HUDEP-2 (cell line): ENCODE data around the gene RUVBL2.
A peak's percentile ranks its signal among the peaks of the same experiment; 100 is the strongest.
"Not testable (repeated sequence)": the region's sequence is repeated elsewhere in the genome, so short reads cannot be mapped to it uniquely, and the experiment has no call there.

Experiments
- DNase-seq, 76 experiments: peaks; one replicate each; lab custom pipeline; 2025; ENCODE audit not compliant: unreplicated experiment in 76 of 76; lab: John Stamatoyannopoulos, UW

RUVBL2 gene

DNA sequence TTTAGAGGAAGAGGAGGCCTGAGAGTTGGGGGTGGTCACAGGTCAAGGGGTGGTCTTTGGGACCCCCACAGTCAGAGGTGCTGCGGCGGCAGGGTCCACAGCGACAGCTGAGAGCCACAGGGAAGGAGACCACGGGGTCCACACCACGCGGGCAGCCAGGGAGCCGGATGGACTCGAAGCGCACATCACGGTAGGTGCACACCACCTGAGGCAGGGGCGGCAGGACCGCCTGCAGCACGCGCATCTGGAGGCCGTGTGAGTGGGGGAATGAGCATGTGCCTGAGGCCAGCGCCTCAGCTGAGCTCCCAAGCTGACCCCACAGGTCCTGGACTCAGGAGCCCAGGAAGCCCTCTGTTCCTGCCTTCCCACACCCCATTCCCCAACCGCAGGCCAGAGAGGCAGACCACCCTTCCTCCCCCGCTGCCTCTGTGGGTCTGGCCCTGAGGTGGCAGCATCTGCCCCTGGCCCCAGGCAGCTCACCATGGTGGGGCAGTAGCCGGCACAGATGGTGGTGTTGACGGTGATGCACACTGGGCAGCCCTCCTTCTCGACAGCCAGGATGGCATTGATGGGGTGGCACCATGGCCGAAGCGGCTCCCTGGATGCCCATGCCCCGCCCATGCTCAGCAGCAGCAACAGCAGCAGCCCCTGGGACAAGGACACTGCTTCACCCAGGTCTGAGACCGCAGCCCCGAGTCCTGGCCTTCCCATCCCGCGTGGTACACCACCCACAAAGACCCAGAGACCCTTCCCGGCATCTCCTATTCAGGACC is 22.6 kb downstream of the RUVBL2 start:
- DNase-seq = no peak

DNA sequence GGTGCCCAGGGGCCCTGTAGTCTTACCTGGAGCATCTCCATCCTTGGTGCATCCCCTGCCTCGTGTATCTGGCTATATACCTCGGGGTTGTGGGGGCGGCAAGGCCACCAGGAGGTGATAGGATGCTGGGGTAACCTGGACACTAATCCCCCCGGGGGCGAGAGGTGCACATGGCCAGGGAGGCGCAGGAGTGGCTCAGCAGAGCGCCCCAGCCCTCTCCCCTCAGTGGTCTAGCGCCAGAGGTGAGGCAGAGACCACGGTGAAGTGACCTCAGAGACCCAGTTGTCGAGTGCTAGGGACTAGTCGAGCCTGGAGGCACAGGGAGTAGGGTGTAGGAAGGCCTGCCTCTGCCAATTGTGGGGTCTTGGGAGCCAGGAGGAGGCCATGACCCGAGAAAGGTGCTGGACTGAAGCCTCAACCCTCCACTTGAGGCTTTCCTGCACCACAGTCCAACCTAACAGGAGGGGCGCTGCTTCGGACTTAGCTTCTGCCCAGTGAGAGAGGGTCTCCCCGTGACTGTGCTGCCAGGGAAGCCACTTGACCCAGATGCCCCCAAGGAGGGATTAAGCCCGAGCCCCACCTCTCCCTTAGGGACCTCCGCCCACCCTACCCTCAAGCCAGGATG is 23.5 kb downstream of the RUVBL2 start, which contains the start of gene LHB:
Gene LHB (minus strand): TSS at position 51 of the 625 bp plus-strand sequence. CDS start 10 bp downstream, at position 41.
- no peak for DNase-seq

DNA sequence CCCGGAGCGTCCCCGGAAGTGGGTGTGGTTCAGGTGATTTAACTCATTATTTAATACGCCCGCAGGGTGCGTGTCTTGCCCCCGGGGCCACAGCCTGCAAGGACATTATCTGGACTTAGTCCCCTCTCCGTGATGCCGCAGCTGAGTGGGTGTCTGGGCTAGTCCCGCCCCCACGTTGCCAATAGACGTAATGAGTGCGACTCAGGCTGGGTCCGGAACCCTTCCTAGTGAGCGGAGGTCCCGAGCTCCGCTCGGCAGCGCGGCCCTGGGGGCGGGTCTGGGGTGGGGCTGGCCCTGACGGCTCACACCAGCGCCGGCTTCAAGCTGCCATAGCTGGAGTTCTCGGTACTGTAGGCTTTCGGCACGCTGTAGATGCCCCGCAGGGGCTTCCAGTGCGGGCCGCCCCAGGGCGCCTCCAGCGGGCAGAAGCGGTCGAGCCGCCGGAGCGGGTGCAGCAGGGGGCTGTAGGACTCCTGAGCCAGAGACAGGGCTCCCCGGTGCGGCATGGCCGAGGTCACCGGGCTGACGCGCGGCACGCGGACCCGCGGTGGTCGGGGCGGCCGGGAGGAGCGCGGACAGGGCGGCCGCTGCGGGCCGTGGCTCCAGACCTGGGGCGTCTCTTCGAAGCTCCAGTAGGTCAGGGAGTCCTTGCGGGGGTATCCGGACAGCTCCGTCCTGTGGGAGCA is 24.1 kb downstream of the RUVBL2 start:
- DNase-seq = peak in 65 of 76 experiments; percentile 22 to 85 (median 61)

- peak in 16 of 76 experiments; percentile 18 to 74 (median 42) for DNase-seq
Observed at GRCh38 chr19:49018388-49019241, 24.9 kb downstream of the RUVBL2 start.

DNA sequence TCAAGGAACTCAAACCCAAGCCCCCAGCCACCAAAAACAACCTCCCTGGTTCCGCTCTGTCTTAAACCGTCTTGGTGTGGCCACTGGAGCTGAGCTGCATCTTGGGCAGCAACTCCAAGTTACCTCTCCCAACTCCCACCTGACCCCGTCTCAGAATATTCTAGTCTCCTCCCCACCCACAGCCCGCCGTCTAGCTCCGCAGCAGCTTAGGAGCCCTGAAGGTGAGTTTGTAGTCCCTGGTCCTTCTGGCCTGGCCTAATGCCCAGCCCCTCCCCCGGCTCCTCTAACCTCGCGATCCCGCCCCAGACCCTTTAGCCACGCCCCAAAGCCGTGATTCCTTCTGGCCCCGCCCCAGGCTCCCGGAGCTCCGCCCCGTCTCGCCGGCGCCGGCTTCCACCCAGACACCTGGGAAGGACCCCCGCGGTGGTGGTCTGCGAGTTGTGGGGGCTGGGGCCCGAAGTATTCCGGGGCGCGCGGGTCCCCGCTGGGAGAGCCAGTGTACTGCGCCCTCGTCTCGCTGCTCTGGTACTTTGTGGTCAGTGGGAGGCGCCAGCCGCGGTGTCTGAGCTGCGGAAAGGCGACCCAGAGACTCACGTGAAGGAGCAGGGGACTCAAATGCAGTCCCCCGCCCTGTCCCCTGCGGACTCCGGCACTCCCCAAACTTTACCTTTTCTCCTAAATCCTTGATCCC is 25.7 kb downstream of the RUVBL2 start:
- peak in 49 of 76 experiments; percentile 21 to 78 (median 58) for DNase-seq

GRCh38 chr19:49020342-49020741 is 26.7 kb downstream of the RUVBL2 start:
- peak in 1 of 76 experiments; percentile 32 for DNase-seq

DNA sequence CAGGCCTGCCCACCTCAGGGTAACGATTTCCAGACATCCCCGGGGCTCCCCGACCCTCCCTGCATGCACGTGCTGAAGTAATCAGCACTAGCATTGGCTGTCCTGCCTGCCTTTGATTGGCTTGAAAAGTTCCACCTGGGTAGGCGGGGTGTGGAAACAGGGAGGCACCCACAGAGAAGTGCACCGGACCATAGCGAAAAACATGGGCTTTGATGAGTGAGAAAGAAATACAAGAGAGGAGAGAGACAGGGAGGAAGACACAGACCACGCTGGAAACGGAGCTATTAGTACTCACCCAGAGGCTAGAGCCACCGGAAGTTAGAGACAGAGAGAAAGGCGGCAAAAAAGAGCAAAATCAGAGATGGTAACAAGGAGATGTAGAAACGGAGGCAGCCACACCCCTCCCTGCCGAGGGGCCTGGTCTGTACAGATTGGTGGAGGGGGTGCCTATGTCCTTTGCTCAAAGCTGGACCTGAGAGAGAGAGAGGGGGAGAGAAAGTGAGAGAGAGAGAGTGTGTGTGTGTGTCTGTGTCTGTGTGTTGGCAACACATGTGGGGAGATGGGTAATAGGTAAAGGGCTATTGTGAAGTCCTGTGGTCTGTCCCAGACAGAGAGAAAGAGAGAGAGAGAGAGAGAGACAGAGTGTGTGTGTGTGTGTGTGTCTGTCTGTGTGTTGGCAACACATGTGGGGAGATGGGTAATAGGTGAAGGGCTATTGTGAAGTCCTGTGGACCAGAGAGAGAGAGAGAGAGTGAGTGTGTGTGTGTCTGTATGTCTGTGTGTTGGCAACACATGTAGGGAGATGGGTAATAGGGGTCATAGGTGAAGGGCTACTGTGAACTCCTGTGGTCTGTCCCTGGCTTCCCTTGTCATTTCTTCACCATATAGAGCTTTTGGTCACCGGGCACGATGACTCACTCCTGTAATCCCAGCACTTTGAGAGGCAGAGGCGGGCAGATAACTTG is 27.5 kb downstream of the RUVBL2 start:
- peak in 3 of 76 experiments; percentile 19 to 25 (median 25) for DNase-seq

DNA sequence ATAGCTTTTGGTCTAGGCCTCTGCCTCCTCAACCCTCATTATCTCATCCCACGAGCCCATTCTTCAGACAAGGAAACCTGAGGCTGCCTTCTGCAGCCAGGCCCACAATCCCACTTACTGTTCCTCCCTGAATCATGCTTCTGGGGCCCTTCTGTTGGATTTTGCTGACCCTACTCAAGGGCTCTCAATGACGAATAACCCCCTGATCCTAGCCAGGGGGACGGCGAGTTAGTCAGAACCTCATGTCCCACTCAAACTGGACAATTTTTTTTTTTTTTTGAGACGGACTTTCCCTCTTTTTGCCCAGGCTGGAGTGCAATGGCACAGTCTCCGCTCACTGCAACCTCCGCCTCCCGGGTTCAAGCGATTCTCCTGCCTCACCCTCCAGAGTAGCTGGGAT is 28.4 kb downstream of the RUVBL2 start:
- DNase-seq = no peak

DNA sequence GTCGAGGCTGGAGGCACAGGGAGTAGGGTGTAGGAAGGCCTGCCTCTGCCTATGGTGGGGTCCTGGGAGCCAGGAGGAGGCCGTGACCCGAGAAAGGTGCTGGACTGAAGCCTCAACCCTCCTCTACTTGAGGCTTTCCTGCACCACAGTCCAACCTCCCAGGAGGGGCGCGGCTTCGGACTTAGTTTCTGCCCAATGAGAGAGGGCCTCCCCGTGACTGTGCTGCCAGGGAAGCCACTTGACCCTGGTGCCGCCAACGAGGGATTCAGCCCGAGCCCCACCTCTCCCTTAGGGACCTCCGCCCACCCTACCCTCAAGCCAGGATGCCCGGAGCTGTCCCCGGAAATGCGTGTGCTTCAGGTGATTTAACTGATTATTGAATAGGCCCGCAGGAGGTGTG is 30.5 kb downstream of the RUVBL2 start, which contains the start of gene CGB3:
Gene CGB3 (minus strand): TSS at position 101 of the 400 bp plus-strand sequence. CDS start 362 bp downstream, outside the sequence.
- not testable (repeated sequence) for DNase-seq

DNA sequence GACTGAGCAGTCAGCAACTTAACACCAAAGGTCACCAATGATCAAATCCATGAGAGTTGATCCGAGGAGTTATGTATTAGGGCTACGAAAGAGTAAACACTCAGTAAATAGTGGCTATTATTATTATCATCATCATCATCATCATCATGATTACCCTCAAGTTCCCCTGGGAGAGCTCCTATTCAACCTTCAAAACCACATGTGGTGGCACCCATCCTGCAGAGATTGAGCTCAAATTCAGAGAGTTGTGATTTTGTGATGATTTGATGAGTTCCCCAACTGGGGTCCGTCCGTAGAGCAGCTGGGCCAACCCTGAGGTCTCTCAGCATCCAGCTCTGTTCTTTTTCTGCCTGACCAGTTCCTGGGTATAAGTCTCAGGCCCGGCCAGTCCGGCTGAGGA is 31.4 kb downstream of the RUVBL2 start:
- not testable (repeated sequence) for DNase-seq

GRCh38 chr19:49025599-49025998 is 31.9 kb downstream of the RUVBL2 start:
- not testable (repeated sequence) for DNase-seq

DNA sequence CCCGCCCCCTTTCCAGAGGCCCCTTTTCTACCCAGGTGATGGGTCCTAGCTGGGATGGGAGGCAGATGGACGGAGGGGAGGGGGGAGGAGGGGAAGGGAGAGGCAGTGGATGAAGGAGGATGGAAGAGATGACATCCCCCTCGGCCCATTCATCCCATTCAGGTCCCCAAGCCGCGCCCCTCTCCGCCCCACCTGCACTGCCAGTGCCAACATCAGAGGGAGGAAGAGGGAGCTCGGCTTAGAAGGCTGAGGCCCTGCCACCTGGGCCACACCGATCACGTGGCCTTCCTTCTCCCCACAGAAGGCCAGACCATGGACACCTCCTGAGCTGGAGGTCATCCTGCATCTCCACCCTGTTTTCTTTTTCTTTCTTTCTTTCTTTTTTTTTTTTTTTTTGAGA is 35.0 kb downstream of the RUVBL2 start:
- not testable (repeated sequence) for DNase-seq

DNA sequence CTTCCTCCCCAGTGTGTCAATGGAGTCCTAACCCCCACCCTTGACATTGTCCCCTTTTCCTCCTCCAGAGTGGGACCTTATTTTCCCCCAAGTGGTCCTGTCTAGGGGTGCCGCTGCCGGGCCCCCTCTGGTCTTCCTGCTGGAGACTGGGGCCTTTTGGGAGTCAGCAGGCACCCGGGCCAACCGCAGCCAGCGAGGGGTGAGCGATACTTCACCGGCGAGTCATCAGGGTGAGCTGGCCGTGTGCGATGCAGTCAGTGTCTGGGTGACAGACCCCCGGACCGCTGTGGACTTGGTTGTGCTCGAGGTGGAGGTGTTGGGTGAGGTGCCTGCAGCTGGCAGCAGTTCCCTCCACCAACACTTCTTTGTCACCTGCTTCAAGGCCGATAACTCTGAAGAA is 36.1 kb downstream of the RUVBL2 start:
- not testable (repeated sequence) for DNase-seq

- DNase-seq = not testable (repeated sequence)
Observed at GRCh38 chr19:49030323-49030722, 36.6 kb downstream of the RUVBL2 start.

DNA sequence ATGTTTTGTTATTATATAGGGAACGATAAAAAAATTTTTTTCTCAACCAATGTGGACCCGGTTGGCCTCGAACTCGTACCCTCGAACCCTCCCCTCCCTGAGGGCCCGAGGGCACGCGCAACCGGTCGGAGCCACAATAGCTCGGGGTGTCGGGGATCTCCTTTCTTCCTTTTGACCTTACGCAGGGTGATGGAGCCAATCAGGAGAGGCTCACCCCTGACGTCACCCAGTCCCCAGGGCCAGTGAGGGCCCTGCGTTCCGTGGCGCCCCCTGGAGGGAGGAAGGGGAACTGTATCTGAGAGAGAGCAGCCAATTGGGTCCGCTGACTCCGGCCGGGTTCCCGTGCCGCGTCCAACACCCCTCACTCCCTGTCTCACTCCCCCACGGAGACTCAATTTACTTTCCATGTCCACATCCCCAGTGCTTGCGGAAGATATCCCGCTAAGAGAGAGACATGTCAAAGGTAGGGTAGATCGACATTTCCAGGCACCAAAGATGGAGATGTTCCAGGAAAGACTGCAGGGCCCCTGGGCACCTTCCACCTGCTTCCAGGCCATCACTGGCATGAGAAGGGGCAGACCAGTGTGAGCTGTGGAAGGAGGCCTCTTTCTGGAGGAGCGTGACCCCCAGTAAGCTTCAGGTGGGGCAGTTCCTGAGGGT is 38.1 kb downstream of the RUVBL2 start, which contains the start of gene CGB2:
Gene CGB2 (plus strand): TSS at position 249 of the 660 bp plus-strand sequence. CDS start 206 bp downstream, at position 455.
- peak in 68 of 76 experiments; percentile 26 to 89 (median 68) for DNase-seq

- peak in 64 of 76 experiments; percentile 21 to 78 (median 56) for DNase-seq
Observed at GRCh38 chr19:49036815-49037214, 43.1 kb downstream of the RUVBL2 start, which contains the start of gene CGB1. CGB1 (minus strand) TSS chr19:49036895; CDS start chr19:49036711, 184 bp downstream.

GRCh38 chr19:49038111-49038510 is 44.4 kb downstream of the RUVBL2 start:
- DNase-seq = not testable (repeated sequence)
